HG03196 (cell line): Measurements from ENCODE around the gene CSGALNACT2.

Source experiments
- ATAC-seq: cut with Tn5 transposase; IDR thresholded peaks from one replicate; pipeline ENCODE4 v1.9.1; 2021; ENCODE audit not compliant: unreplicated experiment

Gene CSGALNACT2

GRCh38 chr10:43225787-43226153, 87.5 kb downstream of the CSGALNACT2 start:
- no peak for ATAC-seq

GRCh38 chr10:43226441-43226840, 88.2 kb downstream of the CSGALNACT2 start:
- no peak for ATAC-seq

- ATAC-seq, result no peak
Measured at GRCh38 chr10:43226851-43227845, 88.9 kb downstream of the CSGALNACT2 start.

GRCh38 chr10:43227911-43228782, 89.9 kb downstream of the CSGALNACT2 start:
- no peak for ATAC-seq

GRCh38 chr10:43228783-43229207, 90.5 kb downstream of the CSGALNACT2 start:
- ATAC-seq, result no peak

GRCh38 chr10:43229208-43230061, 91.2 kb downstream of the CSGALNACT2 start:
- ATAC-seq, result no peak

- ATAC-seq, result no peak
Measured at GRCh38 chr10:43230101-43230908, 92.1 kb downstream of the CSGALNACT2 start.

- ATAC-seq, result no peak
Measured at GRCh38 chr10:43230909-43231522, 92.8 kb downstream of the CSGALNACT2 start.

GRCh38 chr10:43231523-43232078, 93.4 kb downstream of the CSGALNACT2 start:
- ATAC-seq, result peak; percentile 56

- ATAC-seq, result no peak
Measured at GRCh38 chr10:43233601-43234430, 95.6 kb downstream of the CSGALNACT2 start.

GRCh38 chr10:43234471-43235041, 96.3 kb downstream of the CSGALNACT2 start:
- ATAC-seq, result no peak
